HG03039 (cell line): ENCODE measurements around the gene GSG1L.

ENCODE experiments used
- ATAC-seq: cut with Tn5 transposase; IDR thresholded peaks from one replicate; pipeline ENCODE4 v1.9.1; 2021; ENCODE audit warnings: mild to moderate bottlenecking, moderate library complexity; ENCODE audit not compliant: unreplicated experiment

Gene GSG1L

GRCh38 chr16:28063591-28064061 is at the start of gene GSG1L:
Gene GSG1L, minus strand, starts transcription at chr16:28063714. Its CDS starts 290 bp downstream, at chr16:28063424.
- ATAC-seq = no peak

GRCh38 chr16:28112908-28113307 is 49.4 kb upstream of the GSG1L start:
- no peak for ATAC-seq

GRCh38 chr16:28110977-28111376 is 47.5 kb upstream of the GSG1L start:
- ATAC-seq = no peak

GRCh38 chr16:28110479-28110878 is 47.0 kb upstream of the GSG1L start:
- ATAC-seq = no peak

- ATAC-seq = no peak
Observed at GRCh38 chr16:28110074-28110473, 46.6 kb upstream of the GSG1L start.

GRCh38 chr16:28108590-28109247 is 45.2 kb upstream of the GSG1L start:
- no peak for ATAC-seq

- no peak for ATAC-seq
Observed at GRCh38 chr16:28107232-28107631, 43.7 kb upstream of the GSG1L start.

GRCh38 chr16:28106467-28107215 is 43.1 kb upstream of the GSG1L start:
- no peak for ATAC-seq

- ATAC-seq = no peak
Observed at GRCh38 chr16:28105954-28106353, 42.4 kb upstream of the GSG1L start.

- no peak for ATAC-seq
Observed at GRCh38 chr16:28105297-28105696, 41.8 kb upstream of the GSG1L start.

GRCh38 chr16:28104404-28104803 is 40.9 kb upstream of the GSG1L start:
- ATAC-seq = no peak

- no peak for ATAC-seq
Observed at GRCh38 chr16:28103516-28104170, 40.1 kb upstream of the GSG1L start.

- no peak for ATAC-seq
Observed at GRCh38 chr16:28101533-28101890, 38.0 kb upstream of the GSG1L start.

GRCh38 chr16:28100810-28101532 is 37.5 kb upstream of the GSG1L start:
- no peak for ATAC-seq

GRCh38 chr16:28098959-28099945 is 35.7 kb upstream of the GSG1L start:
- ATAC-seq = no peak

- ATAC-seq = no peak
Observed at GRCh38 chr16:28098171-28098958, 34.9 kb upstream of the GSG1L start.

- ATAC-seq = no peak
Observed at GRCh38 chr16:28096983-28097899, 33.7 kb upstream of the GSG1L start.

GRCh38 chr16:28093385-28093725 is 29.8 kb upstream of the GSG1L start:
- ATAC-seq = no peak
